Lower leg skin (tissue), 4 donors: Measurements from ENCODE around the gene SERINC5. TPM values are rescaled to one million over a fixed set of nuclear protein-coding genes. Genes with fewer than 3 reads are reported as not detected.

Source experiments
- DNase-seq, 2 donors: peaks; one replicate each; pipeline ENCODE4 v3.0.0-alpha.2; 2019; ENCODE audit warnings: low spot score in 2 of 2
- H3K4me3 ChIP-seq: fragments of 200-600 bp; sonication (generic); 2 replicates; pipeline ENCODE4 v1.5.1; 2017; ENCODE audit warnings: mild to moderate bottlenecking, low read depth; ENCODE audit not compliant: poor library complexity, severe bottlenecking
- POLR2A ChIP-seq, 2 donors: fragments of 450-650 bp; IDR thresholded peaks; one replicate each; pipeline ENCODE4 v1.6.1; 2016 to 2017; ENCODE audit warnings: antibody characterized with exemption in 2 of 2, mild to moderate bottlenecking in 1 of 2, moderate library complexity in 1 of 2
- WGBS, 2 donors: methylation state at CpG; one replicate each; pipeline ENCODE4 v1.1.5; 2018; 5-methylcytosine and 5-hydroxymethylcytosine counted together
- intact Hi-C: fragments of 100-400 bp; cut with DNase I; formaldehyde crosslinking; loops from one replicate; pipeline ENCODE4 v1.15.0; 2023; ENCODE audit warnings: low total_unique reads
- total RNA-seq, 4 donors: library from RNA; depleted of rRNA; stranded (reverse); fragments of >200 nt; gene quantifications; one replicate each; pipeline ENCODE4 v1.1.0, GENCODE V29; 2016
- TF ChIP-seq, protein P1 (sequence below), 3 donors: fragments of 450-650 bp; IDR thresholded peaks; one replicate each; pipeline ENCODE4 v1.5.1; 2016; ENCODE audit warnings: antibody characterized with exemption in 3 of 3, mild to moderate bottlenecking in 3 of 3, moderate library complexity in 2 of 3

SERINC5 gene
- total RNA-seq, 4 donors from 2014 or later, result 49.6 to 61.4 (median 56.3) TPM

- no peak for DNase-seq
- no peak overlapping the region for H3K4me3 ChIP-seq
- WGBS, 2 donors, result 94 to 96% methylated on average over 5 of the region's 5 CpGs
- intact Hi-C loops, result no loop called here
- TF ChIP-seq, protein P1, sequence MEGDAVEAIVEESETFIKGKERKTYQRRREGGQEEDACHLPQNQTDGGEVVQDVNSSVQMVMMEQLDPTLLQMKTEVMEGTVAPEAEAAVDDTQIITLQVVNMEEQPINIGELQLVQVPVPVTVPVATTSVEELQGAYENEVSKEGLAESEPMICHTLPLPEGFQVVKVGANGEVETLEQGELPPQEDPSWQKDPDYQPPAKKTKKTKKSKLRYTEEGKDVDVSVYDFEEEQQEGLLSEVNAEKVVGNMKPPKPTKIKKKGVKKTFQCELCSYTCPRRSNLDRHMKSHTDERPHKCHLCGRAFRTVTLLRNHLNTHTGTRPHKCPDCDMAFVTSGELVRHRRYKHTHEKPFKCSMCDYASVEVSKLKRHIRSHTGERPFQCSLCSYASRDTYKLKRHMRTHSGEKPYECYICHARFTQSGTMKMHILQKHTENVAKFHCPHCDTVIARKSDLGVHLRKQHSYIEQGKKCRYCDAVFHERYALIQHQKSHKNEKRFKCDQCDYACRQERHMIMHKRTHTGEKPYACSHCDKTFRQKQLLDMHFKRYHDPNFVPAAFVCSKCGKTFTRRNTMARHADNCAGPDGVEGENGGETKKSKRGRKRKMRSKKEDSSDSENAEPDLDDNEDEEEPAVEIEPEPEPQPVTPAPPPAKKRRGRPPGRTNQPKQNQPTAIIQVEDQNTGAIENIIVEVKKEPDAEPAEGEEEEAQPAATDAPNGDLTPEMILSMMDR (IDR thresholded peaks at IDR 0.05), result no peak
- no peak for TF ChIP-seq POLR2A (IDR thresholded peaks at IDR 0.05)
Measured at GRCh38 chr5:80129146-80129545, 126.7 kb downstream of the SERINC5 start.

DNA sequence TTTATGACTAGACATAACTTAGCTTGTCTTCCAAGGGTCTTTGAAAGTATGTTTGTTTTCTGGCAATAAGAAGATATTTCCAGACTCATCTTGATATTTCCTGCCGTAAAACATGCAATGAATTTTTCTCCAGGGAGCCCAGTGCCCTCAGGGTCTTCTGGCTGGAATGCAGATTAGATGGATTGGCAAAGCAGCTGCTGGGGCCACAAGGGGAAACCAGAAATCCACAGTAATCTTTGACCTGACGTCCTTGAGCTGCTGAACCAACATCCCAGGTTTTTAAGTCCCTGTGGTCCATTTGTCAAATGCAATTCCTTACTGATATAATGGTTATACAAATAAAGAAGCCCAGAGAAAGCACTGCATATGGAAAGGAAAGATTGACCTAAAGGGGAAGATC, 127.7 kb downstream of the SERINC5 start:
- H3K4me3 ChIP-seq, result no peak overlapping the region
- no peak for TF ChIP-seq POLR2A (IDR thresholded peaks at IDR 0.05)
- TF ChIP-seq, protein P1 (IDR thresholded peaks at IDR 0.05), result no peak
- intact Hi-C loops, result no loop called here
- 39 to 40% methylated on average over 2 of the region's 2 CpGs for WGBS, 2 donors
- DNase-seq, result no peak

DNA sequence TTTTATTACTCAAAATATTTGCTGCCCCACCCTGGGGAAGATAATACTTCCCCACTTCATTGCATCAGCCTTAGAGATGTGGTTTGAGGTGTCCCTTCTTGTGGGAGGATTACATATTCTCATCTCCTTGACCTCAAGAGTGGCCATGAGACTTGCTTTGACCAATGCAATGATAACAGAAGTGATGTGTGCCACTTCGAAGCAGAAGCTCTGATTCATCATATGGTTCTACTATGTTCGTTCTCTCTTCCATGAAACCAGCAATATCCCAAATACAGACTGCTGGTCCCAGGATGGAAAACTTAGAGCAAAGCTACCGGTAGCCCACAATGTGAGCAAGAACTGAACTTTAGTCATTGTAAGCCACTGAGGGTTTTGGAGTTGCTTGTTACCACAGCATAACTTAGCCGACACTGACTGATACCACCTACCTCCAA, 128.7 kb downstream of the SERINC5 start:
- H3K4me3 ChIP-seq, result no peak overlapping the region
- intact Hi-C loops, result no loop called here
- 77 to 79% methylated on average over 4 of the region's 4 CpGs for WGBS, 2 donors
- no peak for DNase-seq
- TF ChIP-seq, protein P1 (IDR thresholded peaks at IDR 0.05), result no peak
- TF ChIP-seq POLR2A (IDR thresholded peaks at IDR 0.05), result no peak

GRCh38 chr5:80125962-80126480, 129.8 kb downstream of the SERINC5 start:
- WGBS, 2 donors, result 61 to 67% methylated on average over 4 of the region's 4 CpGs
- TF ChIP-seq, protein P1 (IDR thresholded peaks at IDR 0.05), result no peak
- no peak for TF ChIP-seq POLR2A (IDR thresholded peaks at IDR 0.05)
- intact Hi-C loops, result no loop called here
- no peak for DNase-seq
- H3K4me3 ChIP-seq, result no peak overlapping the region

DNA sequence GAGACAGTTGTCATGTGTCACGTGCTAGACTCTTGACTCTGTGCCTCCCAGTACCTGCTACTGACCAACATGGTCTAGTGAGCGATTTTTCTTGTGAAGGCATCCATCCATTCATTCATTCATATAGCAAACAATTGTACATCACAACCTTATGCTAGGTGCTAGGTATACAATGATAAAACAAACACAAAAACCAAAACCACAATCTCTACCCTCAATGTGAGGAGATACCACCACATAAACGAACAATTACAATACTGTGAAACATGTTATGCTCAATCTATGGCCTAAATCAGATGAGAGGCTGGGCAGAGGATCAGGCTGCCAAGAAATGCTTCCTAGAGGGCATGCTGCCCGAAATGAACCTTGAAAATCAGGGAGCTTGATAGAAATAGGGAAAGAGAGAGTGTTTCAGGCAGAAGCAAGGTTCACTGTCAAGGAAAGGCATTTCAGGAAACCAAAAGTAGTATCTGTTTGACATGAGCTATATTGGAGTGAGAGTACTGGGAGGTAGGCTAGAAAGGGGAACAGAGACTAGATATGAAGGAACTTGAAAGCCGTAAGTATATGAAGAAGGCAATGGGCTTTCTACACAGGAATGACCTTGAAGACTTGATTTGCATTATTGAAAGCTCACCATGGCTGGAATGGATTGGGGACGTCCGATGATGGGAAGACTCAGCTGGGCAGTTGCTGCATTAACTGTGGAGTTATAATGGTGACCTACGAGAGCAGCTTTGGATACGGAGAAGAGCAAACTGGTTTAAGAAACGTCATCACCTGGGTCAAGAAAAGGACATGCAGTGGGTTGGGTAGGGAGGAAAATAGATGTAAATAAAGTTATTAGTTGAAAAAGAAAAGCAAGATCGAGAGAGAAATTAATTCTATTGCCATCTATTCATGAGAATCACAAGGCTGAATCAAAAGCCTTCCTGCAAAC, 130.6 kb downstream of the SERINC5 start:
- 82 to 85% methylated on average over 11 of the region's 11 CpGs for WGBS, 2 donors
- no peak for TF ChIP-seq POLR2A (IDR thresholded peaks at IDR 0.05)
- TF ChIP-seq, protein P1 (IDR thresholded peaks at IDR 0.05), result no peak
- DNase-seq, result no peak
- intact Hi-C loops, result no loop called here
- H3K4me3 ChIP-seq, result no peak overlapping the region
